Thyroid gland (tissue), 4 donors: ENCODE measurements around the gene MYO16. TPM values are rescaled to one million over a fixed set of nuclear protein-coding genes. Genes with fewer than 3 reads are reported as not detected.

Source experiments
- DNase-seq, 2 donors: peaks; one replicate each; pipeline ENCODE4 v3.0.0-alpha.2; 2019
- H3K27ac ChIP-seq, 3 donors: fragments of 200-600 bp; sonication (generic); 1 replicate in 2 of 3; 2 replicates in 1 of 3; pipeline ENCODE4 v1.5.1; 2016 to 2019; ENCODE audit warnings: mild to moderate bottlenecking in 1 of 3, moderate library complexity in 1 of 3
- H3K27me3 ChIP-seq: fragments of 200-600 bp; sonication (generic); one replicate; pipeline ENCODE4 v1.5.1; 2019
- H3K36me3 ChIP-seq, 2 donors: fragments of 200-600 bp; sonication (generic); one replicate each; pipeline ENCODE4 v1.5.1; 2016 to 2019
- H3K4me1 ChIP-seq, 2 donors: fragments of 200-600 bp; sonication (generic); one replicate each; pipeline ENCODE4 v1.5.1; 2017 to 2019
- H3K4me3 ChIP-seq, 3 donors: fragments of 200-600 bp; sonication (generic); replicated peaks in 1 of 3; 1 replicate in 2 of 3; 2 replicates in 1 of 3; pipeline ENCODE4 v1.5.1; 2016; ENCODE audit warnings: mild to moderate bottlenecking in 1 of 3
- H3K9me3 ChIP-seq: fragments of 200-600 bp; sonication (generic); one replicate; pipeline ENCODE4 v1.5.1; 2017
- CTCF ChIP-seq, 6 experiments: fragments of 200-600 bp in 3 of 6; fragments of 450-650 bp in 3 of 6; sonication (generic) in 3 of 6; IDR thresholded peaks; one replicate each; pipeline ENCODE4 v1.5.1; 2016 to 2019; ENCODE audit warnings: antibody characterized with exemption in 6 of 6, mild to moderate bottlenecking in 2 of 6, inconsistent platforms in 1 of 6, moderate library complexity in 1 of 6
- POLR2A ChIP-seq, 2 donors: fragments of 450-650 bp; IDR thresholded peaks; one replicate each; pipeline ENCODE4 v1.6.1; 2017; ENCODE audit warnings: antibody characterized with exemption in 2 of 2, mild to moderate bottlenecking in 2 of 2, moderate library complexity in 1 of 2
- whole genome bisulfite sequencing, 2 donors: methylation state at CpG; one replicate each; pipeline ENCODE4 v1.1.5; 2017; 5-methylcytosine and 5-hydroxymethylcytosine counted together
- intact Hi-C: fragments of 100-400 bp; cut with DNase I; formaldehyde crosslinking; loops from one replicate; pipeline ENCODE4 v1.15.1; 2023
- total RNA-seq, 4 donors: library from RNA; depleted of rRNA; stranded (reverse); fragments of >200 nt; gene quantifications; one replicate each; pipeline ENCODE4 v1.2.3, GENCODE V29; 2016

The MYO16 gene
- total RNA-seq, 4 donors from 2014 or later = 0.10 to 0.13 (median 0.13) TPM; not detected in 1

- Histone ChIP-seq H3K9me3 (no peaks in the 10 kb centered on the region), H3K4me1 (no peaks in the 10 kb centered on the region), H3K27me3 (no peaks in the 10 kb centered on the region), H3K4me3 (no peak overlapping the region), H3K27ac (no peak overlapping the region), H3K36me3 (no peaks in the 10 kb centered on the region)
- intact Hi-C loops = no loop called here
- WGBS, 2 donors = 60 to 70% methylated on average over 1 of the region's 1 CpG
- TF ChIP-seq CTCF (IDR thresholded peaks at IDR 0.05) (no peak), POLR2A (IDR thresholded peaks at IDR 0.05) (no peak)
- no peak for DNase-seq
These were observed 571.1 kb downstream of the MYO16 start for GRCh38 chr13:109200556-109200955.

GRCh38 chr13:109203587-109203986 lies 574.2 kb downstream of the MYO16 start:
- intact Hi-C loops = no loop called here
- H3K27me3 ChIP-seq = no peaks in the 10 kb centered on the region
- no peak overlapping the region for H3K4me3 ChIP-seq
- no peak overlapping the region for H3K27ac ChIP-seq
- no peaks in the 10 kb centered on the region for H3K9me3 ChIP-seq
- TF ChIP-seq CTCF (IDR thresholded peaks at IDR 0.05) = no peak
- TF ChIP-seq POLR2A (IDR thresholded peaks at IDR 0.05) = no peak
- 83 to 90% methylated on average over 3 of the region's 3 CpGs for WGBS, 2 donors
- H3K36me3 ChIP-seq = no peaks in the 10 kb centered on the region
- DNase-seq = no peak
- H3K4me1 ChIP-seq = no peaks in the 10 kb centered on the region

GRCh38 chr13:109204252-109204651 lies 574.8 kb downstream of the MYO16 start:
- Histone ChIP-seq H3K27me3 (no peaks in the 10 kb centered on the region), H3K4me3 (no peak overlapping the region), H3K9me3 (no peaks in the 10 kb centered on the region), H3K36me3 (no peaks in the 10 kb centered on the region), H3K27ac (no peak overlapping the region), H3K4me1 (no peaks in the 10 kb centered on the region)
- WGBS, 2 donors = 76 to 89% methylated on average over 2 of the region's 2 CpGs
- no peak for DNase-seq
- intact Hi-C loops = no loop called here
- TF ChIP-seq POLR2A (IDR thresholded peaks at IDR 0.05) (no peak), CTCF (IDR thresholded peaks at IDR 0.05) (no peak)

- no peaks in the 10 kb centered on the region for H3K9me3 ChIP-seq
- H3K27ac ChIP-seq = no peak overlapping the region
- H3K27me3 ChIP-seq = no peaks in the 10 kb centered on the region
- WGBS, 2 donors = 49 to 56% methylated on average over 4 of the region's 4 CpGs
- DNase-seq = peak; percentile 30 to 41
- no peaks in the 10 kb centered on the region for H3K36me3 ChIP-seq
- no peak overlapping the region for H3K4me3 ChIP-seq
- H3K4me1 ChIP-seq = no peaks in the 10 kb centered on the region
- TF ChIP-seq POLR2A (IDR thresholded peaks at IDR 0.05) (no peak), CTCF (IDR thresholded peaks at IDR 0.05) (no peak)
- intact Hi-C loops = no loop called here
These were observed 575.2 kb downstream of the MYO16 start for GRCh38 chr13:109204657-109205056.

- Histone ChIP-seq H3K27me3 (no peaks in the 10 kb centered on the region), H3K27ac (no peak overlapping the region), H3K4me3 (no peak overlapping the region), H3K4me1 (no peaks in the 10 kb centered on the region), H3K36me3 (no peaks in the 10 kb centered on the region), H3K9me3 (no peaks in the 10 kb centered on the region)
- 74 to 85% methylated on average over 2 of the region's 2 CpGs for WGBS, 2 donors
- TF ChIP-seq CTCF (IDR thresholded peaks at IDR 0.05) (no peak), POLR2A (IDR thresholded peaks at IDR 0.05) (no peak)
- intact Hi-C loops = no loop called here
- DNase-seq = no peak
These were observed 575.9 kb downstream of the MYO16 start for GRCh38 chr13:109205315-109205714.
